HepG2 (cell line): Measurements from ENCODE around the gene GRB7. TPM values are rescaled to one million over a fixed set of nuclear protein-coding genes. Genes with fewer than 3 reads are reported as not detected.

ENCODE experiments used
- CCDC6 ChIP-seq: sonication (generic); formaldehyde crosslinking; IDR thresholded peaks from 2 replicates; pipeline ENCODE4 v1.8.1; 2022; ENCODE audit warnings: mild to moderate bottlenecking, missing genetic modification reagents, moderate library complexity
- ETS1 ChIP-seq: sonication (generic); formaldehyde crosslinking; IDR thresholded peaks from 2 replicates; pipeline ENCODE4 v1.4.0; 2020; ENCODE audit warnings: missing genetic modification reagents
- HNRNPK ChIP-seq: fragments of 200-400 bp; formaldehyde crosslinking; IDR thresholded peaks from 2 replicates; pipeline ENCODE4 v1.6.1; 2018; ENCODE audit warnings: low read length, low read depth, moderate library complexity, mild to moderate bottlenecking; ENCODE audit not compliant: poor library complexity, severe bottlenecking
- MED13 ChIP-seq: sonication (generic); formaldehyde crosslinking; IDR thresholded peaks from 2 replicates; pipeline ENCODE4 v1.5.0; 2020; ENCODE audit warnings: missing genetic modification reagents
- NFRKB ChIP-seq: fragments of 450-650 bp; IDR thresholded peaks from 2 replicates; pipeline ENCODE4 v1.6.1; 2017
- PITX1 ChIP-seq: sonication (generic); formaldehyde crosslinking; IDR thresholded peaks from 2 replicates; pipeline ENCODE4 v1.5.1; 2020; ENCODE audit warnings: mild to moderate bottlenecking, missing genetic modification reagents
- TBX2 ChIP-seq: sonication (generic); formaldehyde crosslinking; IDR thresholded peaks from 2 replicates; pipeline ENCODE4 v1.5.0; 2020; ENCODE audit warnings: missing genetic modification reagents, mild to moderate bottlenecking, borderline replicate concordance
- TCF7 ChIP-seq: sonication (generic); IDR thresholded peaks from 2 replicates; pipeline ENCODE4 v1.6.1; 2016; ENCODE audit warnings: antibody characterized with exemption, low read depth
- ZNF367 ChIP-seq: sonication (generic); formaldehyde crosslinking; IDR thresholded peaks from 2 replicates; pipeline ENCODE4 v1.4.0; 2020; ENCODE audit warnings: missing genetic modification reagents, borderline replicate concordance
- ZNF503 ChIP-seq: sonication (generic); formaldehyde crosslinking; IDR thresholded peaks from 2 replicates; pipeline ENCODE4 v1.4.0; 2020; ENCODE audit warnings: missing genetic modification reagents
- ZNF598 ChIP-seq: sonication (generic); formaldehyde crosslinking; IDR thresholded peaks from 2 replicates; pipeline ENCODE4 v1.5.1; 2020; ENCODE audit warnings: mild to moderate bottlenecking, missing genetic modification reagents, borderline replicate concordance
- ZNF737 ChIP-seq: sonication (generic); formaldehyde crosslinking; IDR thresholded peaks from 2 replicates; pipeline ENCODE4 v1.5.0; 2020; ENCODE audit warnings: missing genetic modification reagents, mild to moderate bottlenecking, borderline replicate concordance
- polyA plus RNA-seq, 8 experiments: library from polyadenylated mRNA; depleted of rRNA in 3 of 8; stranded (reverse) in 7 of 8; unstranded in 1 of 8; fragments of >200 nt; fragmentation: Illumina TruSeq in 4 of 8; extraction: Trizol in 4 of 8; gene quantifications; 2 replicates each; pipeline versions ENCODE4 v1.2.1 to v1.2.3, GENCODE V29; 2011 to 2016; ENCODE audit warnings: low read depth in 4 of 8, missing spikeins in 1 of 8, mixed read lengths in 1 of 8; ENCODE audit not compliant: insufficient read depth in 1 of 8
- total RNA-seq, 5 experiments: library from RNA; depleted of rRNA; stranded (reverse); fragments of >200 nt; fragmentation: Illumina TruSeq; extraction: Trizol; gene quantifications; 2 replicates each; pipeline ENCODE4 v1.2.3, GENCODE V29; 2016; ENCODE audit warnings: low read depth in 1 of 5
- TF ChIP-seq, protein P1 (sequence below): sonication (generic); formaldehyde crosslinking; IDR thresholded peaks from 2 replicates; pipeline ENCODE4 v1.8.1; 2023; ENCODE audit warnings: mild to moderate bottlenecking, moderate library complexity, missing genetic modification reagents
- TF ChIP-seq, protein P2 (sequence below): sonication (generic); formaldehyde crosslinking; IDR thresholded peaks from 2 replicates; pipeline ENCODE4 v1.4.0; 2020; ENCODE audit warnings: mild to moderate bottlenecking, missing genetic modification reagents
- TF ChIP-seq, protein P3 (sequence below): IDR thresholded peaks from 2 replicates; pipeline ENCODE4 v1.6.1; 2016; ENCODE audit warnings: low read depth
- TF ChIP-seq, protein P4 (sequence below): sonication (generic); formaldehyde crosslinking; IDR thresholded peaks from 2 replicates; pipeline ENCODE4 v1.4.0; 2020; ENCODE audit warnings: mild to moderate bottlenecking, missing genetic modification reagents
- TF ChIP-seq, protein P5 (sequence below): sonication (generic); formaldehyde crosslinking; conservative IDR thresholded peaks from 2 replicates; pipeline ENCODE4 v1.4.0; 2020; ENCODE audit warnings: missing genetic modification reagents

The GRB7 gene
- total and polyA plus RNA-seq, 2 of the 13 experiments (the other 11 are each of a cell fraction or from before 2014, with no cell fraction given) = 60.2 to 77.7 TPM

DNA sequence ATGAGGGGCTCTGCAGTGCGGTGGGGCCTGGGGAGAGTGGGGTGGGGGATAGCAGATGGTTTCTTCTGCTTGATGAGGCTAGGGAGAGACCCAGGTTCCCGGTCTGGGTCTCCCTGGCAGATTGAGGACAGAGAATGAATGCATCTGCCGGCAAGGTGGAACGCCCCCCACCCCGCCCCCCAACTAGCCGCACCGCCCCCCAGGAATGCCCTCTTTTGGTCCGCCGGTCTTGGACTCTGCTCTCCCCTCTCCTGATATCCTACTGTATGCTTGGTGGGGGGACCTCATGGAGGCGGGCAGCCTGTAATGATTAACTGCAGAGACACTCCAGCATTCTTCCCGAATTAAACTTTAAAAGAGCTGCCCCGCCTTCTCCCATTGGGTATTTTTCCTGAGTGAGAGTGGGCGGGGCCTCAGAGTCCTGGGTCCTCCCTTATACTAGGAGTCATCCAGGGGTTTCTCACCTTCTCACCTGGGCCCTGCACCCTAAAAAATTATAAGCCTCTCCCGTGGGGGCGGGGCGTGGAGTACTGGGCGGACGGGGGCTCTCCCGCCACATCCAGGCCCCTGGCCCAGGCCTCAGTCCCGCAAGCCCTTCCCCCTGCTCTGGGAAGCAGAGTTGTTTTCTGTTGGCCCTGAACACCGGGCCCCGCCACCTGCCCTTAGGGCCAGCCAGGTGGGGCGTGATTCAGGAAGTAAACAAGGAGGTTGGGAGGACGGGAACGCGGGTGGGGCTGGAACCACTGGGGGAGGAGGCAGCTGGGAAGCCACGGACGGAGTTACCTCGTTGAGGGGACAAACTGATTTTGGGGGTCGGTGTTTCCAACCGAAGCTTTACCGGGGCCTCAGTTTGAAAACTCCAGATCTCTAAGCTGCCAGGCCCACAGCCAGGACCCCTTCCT, 1.5 kb downstream of the GRB7 start (continued):
- TF ChIP-seq, protein P1, sequence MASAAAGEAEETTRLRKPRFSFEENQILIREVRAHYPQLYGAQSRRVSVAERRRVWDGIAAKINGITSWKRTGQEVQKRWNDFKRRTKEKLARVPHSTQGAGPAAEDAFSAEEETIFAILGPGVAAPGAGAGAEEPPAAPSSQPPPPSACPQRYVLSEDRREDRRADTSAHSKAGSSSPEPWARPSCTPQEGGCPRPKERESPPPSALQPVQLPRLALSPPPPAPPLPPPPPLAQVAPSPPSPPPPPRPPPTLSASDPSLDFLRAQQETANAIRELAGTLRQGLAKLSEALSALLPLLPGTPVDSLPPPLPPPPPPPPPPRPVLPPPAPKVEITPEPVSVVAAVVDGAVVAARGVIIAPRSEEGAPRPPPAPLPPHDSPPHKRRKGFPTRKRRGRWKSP = peak; percentile 19; the same call in 1 of the 2 replicates
- TF ChIP-seq, protein P2, sequence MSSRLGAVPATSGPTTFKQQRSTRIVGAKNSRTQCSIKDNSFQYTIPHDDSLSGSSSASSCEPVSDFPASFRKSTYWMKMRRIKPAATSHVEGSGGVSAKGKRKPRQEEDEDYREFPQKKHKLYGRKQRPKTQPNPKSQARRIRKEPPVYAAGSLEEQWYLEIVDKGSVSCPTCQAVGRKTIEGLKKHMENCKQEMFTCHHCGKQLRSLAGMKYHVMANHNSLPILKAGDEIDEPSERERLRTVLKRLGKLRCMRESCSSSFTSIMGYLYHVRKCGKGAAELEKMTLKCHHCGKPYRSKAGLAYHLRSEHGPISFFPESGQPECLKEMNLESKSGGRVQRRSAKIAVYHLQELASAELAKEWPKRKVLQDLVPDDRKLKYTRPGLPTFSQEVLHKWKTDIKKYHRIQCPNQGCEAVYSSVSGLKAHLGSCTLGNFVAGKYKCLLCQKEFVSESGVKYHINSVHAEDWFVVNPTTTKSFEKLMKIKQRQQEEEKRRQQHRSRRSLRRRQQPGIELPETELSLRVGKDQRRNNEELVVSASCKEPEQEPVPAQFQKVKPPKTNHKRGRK = no peak
- no peak; the same call in 1 of the 2 replicates for TF ChIP-seq ZNF367
- no peak for TF ChIP-seq HNRNPK
- no peak; the same call in none of the 2 replicates for TF ChIP-seq MED13 (CRISPR knock-in tag)
- TF ChIP-seq, protein P3, sequence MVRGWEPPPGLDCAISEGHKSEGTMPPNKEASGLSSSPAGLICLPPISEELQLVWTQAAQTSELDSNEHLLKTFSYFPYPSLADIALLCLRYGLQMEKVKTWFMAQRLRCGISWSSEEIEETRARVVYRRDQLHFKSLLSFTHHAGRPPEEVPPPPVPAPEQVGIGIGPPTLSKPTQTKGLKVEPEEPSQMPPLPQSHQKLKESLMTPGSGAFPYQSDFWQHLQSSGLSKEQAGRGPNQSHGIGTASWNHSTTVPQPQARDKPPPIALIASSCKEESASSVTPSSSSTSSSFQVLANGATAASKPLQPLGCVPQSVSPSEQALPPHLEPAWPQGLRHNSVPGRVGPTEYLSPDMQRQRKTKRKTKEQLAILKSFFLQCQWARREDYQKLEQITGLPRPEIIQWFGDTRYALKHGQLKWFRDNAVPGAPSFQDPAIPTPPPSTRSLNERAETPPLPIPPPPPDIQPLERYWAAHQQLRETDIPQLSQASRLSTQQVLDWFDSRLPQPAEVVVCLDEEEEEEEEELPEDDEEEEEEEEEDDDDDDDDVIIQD (CRISPR knock-in tag) = no peak
- TF ChIP-seq, protein P4, sequence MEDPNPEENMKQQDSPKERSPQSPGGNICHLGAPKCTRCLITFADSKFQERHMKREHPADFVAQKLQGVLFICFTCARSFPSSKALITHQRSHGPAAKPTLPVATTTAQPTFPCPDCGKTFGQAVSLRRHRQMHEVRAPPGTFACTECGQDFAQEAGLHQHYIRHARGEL = no peak; the same call in 1 of the 2 replicates
- TF ChIP-seq, protein P5, sequence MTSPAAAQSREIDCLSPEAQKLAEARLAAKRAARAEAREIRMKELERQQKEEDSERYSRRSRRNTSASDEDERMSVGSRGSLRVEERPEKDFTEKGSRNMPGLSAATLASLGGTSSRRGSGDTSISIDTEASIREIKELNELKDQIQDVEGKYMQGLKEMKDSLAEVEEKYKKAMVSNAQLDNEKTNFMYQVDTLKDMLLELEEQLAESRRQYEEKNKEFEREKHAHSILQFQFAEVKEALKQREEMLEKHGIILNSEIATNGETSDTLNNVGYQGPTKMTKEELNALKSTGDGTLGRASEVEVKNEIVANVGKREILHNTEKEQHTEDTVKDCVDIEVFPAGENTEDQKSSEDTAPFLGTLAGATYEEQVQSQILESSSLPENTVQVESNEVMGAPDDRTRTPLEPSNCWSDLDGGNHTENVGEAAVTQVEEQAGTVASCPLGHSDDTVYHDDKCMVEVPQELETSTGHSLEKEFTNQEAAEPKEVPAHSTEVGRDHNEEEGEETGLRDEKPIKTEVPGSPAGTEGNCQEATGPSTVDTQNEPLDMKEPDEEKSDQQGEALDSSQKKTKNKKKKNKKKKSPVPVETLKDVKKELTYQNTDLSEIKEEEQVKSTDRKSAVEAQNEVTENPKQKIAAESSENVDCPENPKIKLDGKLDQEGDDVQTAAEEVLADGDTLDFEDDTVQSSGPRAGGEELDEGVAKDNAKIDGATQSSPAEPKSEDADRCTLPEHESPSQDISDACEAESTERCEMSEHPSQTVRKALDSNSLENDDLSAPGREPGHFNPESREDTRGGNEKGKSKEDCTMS = no peak; the same call in 1 of the 2 replicates
- no peak; the same call in 1 of the 2 replicates for TF ChIP-seq CCDC6 (CRISPR knock-in tag)
- TF ChIP-seq ZNF503 = peak; percentile 63
- peak; percentile 79 for TF ChIP-seq PITX1 (CRISPR knock-in tag)
- no peak; the same call in 1 of the 2 replicates for TF ChIP-seq ZNF598 (CRISPR knock-in tag)
- no peak for TF ChIP-seq NFRKB
- TF ChIP-seq TCF7 = peak; percentile 74
- TF ChIP-seq ETS1 = peak; percentile 10; the same call in 1 of the 2 replicates
- TF ChIP-seq ZNF737 (CRISPR knock-in tag) = no peak
- TF ChIP-seq TBX2 (CRISPR knock-in tag) = peak; percentile 98
